ENCODE data around the gene WIPF2.

DNA sequence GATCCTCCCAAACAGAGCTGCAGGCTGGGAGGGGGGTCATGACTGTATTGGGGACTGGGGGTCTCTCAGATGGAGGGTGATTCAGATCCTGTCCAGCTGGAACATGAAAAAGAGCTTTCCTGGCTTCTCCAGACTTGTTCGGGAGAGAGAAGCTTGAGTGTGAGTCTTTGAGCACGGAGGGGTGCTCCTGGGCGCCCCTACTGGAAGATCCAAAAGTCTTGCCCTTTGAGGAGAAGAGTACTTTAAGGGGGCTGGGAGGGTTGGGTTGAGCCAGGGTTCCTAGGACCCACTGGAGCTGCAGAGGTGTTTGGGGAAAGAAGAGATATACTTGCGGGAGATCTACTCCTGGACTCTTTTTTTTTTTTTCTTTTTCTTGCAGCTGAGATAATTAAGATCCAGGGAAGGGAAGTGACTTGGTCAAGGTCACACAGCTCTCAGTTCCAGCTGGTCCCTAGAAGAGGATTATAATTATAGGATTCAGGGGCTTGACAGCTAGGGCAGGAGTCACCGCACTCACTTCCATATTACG is 98.3 kb downstream of the WIPF2 start:
- TF ChIP-seq, protein P1, sequence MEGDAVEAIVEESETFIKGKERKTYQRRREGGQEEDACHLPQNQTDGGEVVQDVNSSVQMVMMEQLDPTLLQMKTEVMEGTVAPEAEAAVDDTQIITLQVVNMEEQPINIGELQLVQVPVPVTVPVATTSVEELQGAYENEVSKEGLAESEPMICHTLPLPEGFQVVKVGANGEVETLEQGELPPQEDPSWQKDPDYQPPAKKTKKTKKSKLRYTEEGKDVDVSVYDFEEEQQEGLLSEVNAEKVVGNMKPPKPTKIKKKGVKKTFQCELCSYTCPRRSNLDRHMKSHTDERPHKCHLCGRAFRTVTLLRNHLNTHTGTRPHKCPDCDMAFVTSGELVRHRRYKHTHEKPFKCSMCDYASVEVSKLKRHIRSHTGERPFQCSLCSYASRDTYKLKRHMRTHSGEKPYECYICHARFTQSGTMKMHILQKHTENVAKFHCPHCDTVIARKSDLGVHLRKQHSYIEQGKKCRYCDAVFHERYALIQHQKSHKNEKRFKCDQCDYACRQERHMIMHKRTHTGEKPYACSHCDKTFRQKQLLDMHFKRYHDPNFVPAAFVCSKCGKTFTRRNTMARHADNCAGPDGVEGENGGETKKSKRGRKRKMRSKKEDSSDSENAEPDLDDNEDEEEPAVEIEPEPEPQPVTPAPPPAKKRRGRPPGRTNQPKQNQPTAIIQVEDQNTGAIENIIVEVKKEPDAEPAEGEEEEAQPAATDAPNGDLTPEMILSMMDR (IDR thresholded peaks at IDR 0.05 in 2 of 3, conservative IDR thresholded peaks at IDR 0.05 in 1 of 3; ENCODE audit: borderline replicate concordance in 1 of 3, insufficient read depth in 1 of 3, low read depth in 2 of 3, low read length in 2 of 3), result peak in 2 of 3 experiments; percentile 58 to 65; a peak in 4 of 6 replicates
- TF ChIP-seq, protein P2, sequence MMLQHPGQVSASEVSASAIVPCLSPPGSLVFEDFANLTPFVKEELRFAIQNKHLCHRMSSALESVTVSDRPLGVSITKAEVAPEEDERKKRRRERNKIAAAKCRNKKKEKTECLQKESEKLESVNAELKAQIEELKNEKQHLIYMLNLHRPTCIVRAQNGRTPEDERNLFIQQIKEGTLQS (IDR thresholded peaks at IDR 0.05), result no peak
- TF ChIP-seq POLR2AphosphoS5 (IDR thresholded peaks at IDR 0.05; ENCODE audit: low read depth, low read length), result no peak; the same call in 1 of the 2 replicates
- TF ChIP-seq POLR2A (IDR thresholded peaks at IDR 0.05; ENCODE audit: borderline replicate concordance, extremely low read depth, insufficient read depth, insufficient read length), result no peak
- TF ChIP-seq ELF1 (IDR thresholded peaks at IDR 0.05; ENCODE audit: borderline replicate concordance, low read depth), result no peak
- TF ChIP-seq, protein P3, sequence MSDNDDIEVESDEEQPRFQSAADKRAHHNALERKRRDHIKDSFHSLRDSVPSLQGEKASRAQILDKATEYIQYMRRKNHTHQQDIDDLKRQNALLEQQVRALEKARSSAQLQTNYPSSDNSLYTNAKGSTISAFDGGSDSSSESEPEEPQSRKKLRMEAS (IDR thresholded peaks at IDR 0.05), result no peak
- TF ChIP-seq ZNF274 (IDR thresholded peaks at IDR 0.05; ENCODE audit: low read depth, low read length), result no peak
- no peak for TF ChIP-seq TCF7L2 (IDR thresholded peaks at IDR 0.05; ENCODE audit: borderline replicate concordance, extremely low read depth, insufficient read depth, insufficient read length)
- no peak for TF ChIP-seq EZH2 (IDR thresholded peaks at IDR 0.05)
- TF ChIP-seq, protein P4, sequence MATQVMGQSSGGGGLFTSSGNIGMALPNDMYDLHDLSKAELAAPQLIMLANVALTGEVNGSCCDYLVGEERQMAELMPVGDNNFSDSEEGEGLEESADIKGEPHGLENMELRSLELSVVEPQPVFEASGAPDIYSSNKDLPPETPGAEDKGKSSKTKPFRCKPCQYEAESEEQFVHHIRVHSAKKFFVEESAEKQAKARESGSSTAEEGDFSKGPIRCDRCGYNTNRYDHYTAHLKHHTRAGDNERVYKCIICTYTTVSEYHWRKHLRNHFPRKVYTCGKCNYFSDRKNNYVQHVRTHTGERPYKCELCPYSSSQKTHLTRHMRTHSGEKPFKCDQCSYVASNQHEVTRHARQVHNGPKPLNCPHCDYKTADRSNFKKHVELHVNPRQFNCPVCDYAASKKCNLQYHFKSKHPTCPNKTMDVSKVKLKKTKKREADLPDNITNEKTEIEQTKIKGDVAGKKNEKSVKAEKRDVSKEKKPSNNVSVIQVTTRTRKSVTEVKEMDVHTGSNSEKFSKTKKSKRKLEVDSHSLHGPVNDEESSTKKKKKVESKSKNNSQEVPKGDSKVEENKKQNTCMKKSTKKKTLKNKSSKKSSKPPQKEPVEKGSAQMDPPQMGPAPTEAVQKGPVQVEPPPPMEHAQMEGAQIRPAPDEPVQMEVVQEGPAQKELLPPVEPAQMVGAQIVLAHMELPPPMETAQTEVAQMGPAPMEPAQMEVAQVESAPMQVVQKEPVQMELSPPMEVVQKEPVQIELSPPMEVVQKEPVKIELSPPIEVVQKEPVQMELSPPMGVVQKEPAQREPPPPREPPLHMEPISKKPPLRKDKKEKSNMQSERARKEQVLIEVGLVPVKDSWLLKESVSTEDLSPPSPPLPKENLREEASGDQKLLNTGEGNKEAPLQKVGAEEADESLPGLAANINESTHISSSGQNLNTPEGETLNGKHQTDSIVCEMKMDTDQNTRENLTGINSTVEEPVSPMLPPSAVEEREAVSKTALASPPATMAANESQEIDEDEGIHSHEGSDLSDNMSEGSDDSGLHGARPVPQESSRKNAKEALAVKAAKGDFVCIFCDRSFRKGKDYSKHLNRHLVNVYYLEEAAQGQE (IDR thresholded peaks at IDR 0.05; ENCODE audit: low read depth), result no peak
- TF ChIP-seq, protein P5, sequence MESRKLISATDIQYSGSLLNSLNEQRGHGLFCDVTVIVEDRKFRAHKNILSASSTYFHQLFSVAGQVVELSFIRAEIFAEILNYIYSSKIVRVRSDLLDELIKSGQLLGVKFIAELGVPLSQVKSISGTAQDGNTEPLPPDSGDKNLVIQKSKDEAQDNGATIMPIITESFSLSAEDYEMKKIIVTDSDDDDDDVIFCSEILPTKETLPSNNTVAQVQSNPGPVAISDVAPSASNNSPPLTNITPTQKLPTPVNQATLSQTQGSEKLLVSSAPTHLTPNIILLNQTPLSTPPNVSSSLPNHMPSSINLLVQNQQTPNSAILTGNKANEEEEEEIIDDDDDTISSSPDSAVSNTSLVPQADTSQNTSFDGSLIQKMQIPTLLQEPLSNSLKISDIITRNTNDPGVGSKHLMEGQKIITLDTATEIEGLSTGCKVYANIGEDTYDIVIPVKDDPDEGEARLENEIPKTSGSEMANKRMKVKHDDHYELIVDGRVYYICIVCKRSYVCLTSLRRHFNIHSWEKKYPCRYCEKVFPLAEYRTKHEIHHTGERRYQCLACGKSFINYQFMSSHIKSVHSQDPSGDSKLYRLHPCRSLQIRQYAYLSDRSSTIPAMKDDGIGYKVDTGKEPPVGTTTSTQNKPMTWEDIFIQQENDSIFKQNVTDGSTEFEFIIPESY (IDR thresholded peaks at IDR 0.05; ENCODE audit: extremely low read depth, insufficient replicate concordance, low read length), result no peak

All from HCT116 (cell line).